ENCODE data around the gene HLA-A.

GRCh38 chr6:29965873-29966601, 23.7 kb downstream of the HLA-A start:
- TF ChIP-seq ELF4 (IDR thresholded peaks at IDR 0.05) = no peak
- TF ChIP-seq HDGF (IDR thresholded peaks at IDR 0.05; ENCODE audit: borderline replicate concordance) = no peak
- no peak for TF ChIP-seq BHLHE40 (IDR thresholded peaks at IDR 0.05; ENCODE audit: borderline replicate concordance)
- no peak for TF ChIP-seq ARNT (IDR thresholded peaks at IDR 0.05)
- TF ChIP-seq LEF1 (IDR thresholded peaks at IDR 0.05; ENCODE audit: borderline replicate concordance) = no peak
- TF ChIP-seq PKNOX1 (IDR thresholded peaks at IDR 0.05) = no peak
- TF ChIP-seq FOXA1 (IDR thresholded peaks at IDR 0.05) = no peak
- TF ChIP-seq FOXM1 (IDR thresholded peaks at IDR 0.05; ENCODE audit: borderline replicate concordance) = no peak
- TF ChIP-seq SP1 (IDR thresholded peaks at IDR 0.05) = no peak
- TF ChIP-seq TARDBP (IDR thresholded peaks at IDR 0.05) = no peak
- no peak for TF ChIP-seq SUZ12 (IDR thresholded peaks at IDR 0.05)
